H1 (cell line): ENCODE results near the gene PHOSPHO1. TPM values are rescaled to one million over a fixed set of nuclear protein-coding genes. Genes with fewer than 3 reads are reported as not detected.

ENCODE experiments used
- CTCF ChIA-PET: fragments of 300-600 bp; sonication (Branson Sonifier 250); formaldehyde crosslinking; loops from one replicate; lab custom pipeline; 2021; ENCODE audit not compliant: partially characterized antibody; lab: Charles Lee
- POLR2A ChIA-PET: fragments of 300-600 bp; sonication (Branson Sonifier 250); formaldehyde crosslinking; loops from one replicate; lab custom pipeline; 2021; ENCODE audit warnings: inconsistent platforms; ENCODE audit not compliant: partially characterized antibody; lab: Charles Lee
- DNase-seq, 2 experiments: peaks; one replicate each; pipeline versions ENCODE4 v3.0.0 to v3.0.0-alpha.2; 2010 to 2022; ENCODE audit warnings: low spot score in 2 of 2, low read depth in 1 of 2, mixed read lengths in 1 of 2
- FAIRE-seq: peaks from 2 replicates; lab custom pipeline; 2011; peaks lifted over from hg19 to GRCh38; lab: Jason Lieb, UNC
- H2AFZ ChIP-seq: 2 replicates; pipeline ENCODE4 v1.8.1; 2012; ENCODE audit warnings: low read length, inconsistent platforms
- H2AK5ac ChIP-seq: 2 replicates; pipeline ENCODE4 v1.6.1; 2013; ENCODE audit warnings: low read depth, low read length
- H2BK120ac ChIP-seq: replicated peaks from 2 replicates; pipeline ENCODE3; 2013; ENCODE audit warnings: low read depth, low read length, inconsistent platforms
- H2BK12ac ChIP-seq: 2 replicates; pipeline ENCODE4 v1.6.1; 2013; ENCODE audit warnings: low read depth, low read length
- H2BK15ac ChIP-seq: 2 replicates; pipeline ENCODE4 v1.6.1; 2013; ENCODE audit warnings: low read length
- H2BK20ac ChIP-seq: 2 replicates; pipeline ENCODE4 v1.6.1; 2013; ENCODE audit warnings: low read length
- H2BK5ac ChIP-seq: 2 replicates; pipeline ENCODE4 v1.6.1; 2013; ENCODE audit warnings: low read depth, low read length
- H3K14ac ChIP-seq: 2 replicates; pipeline ENCODE4 v1.6.1; 2013; ENCODE audit warnings: inconsistent platforms; ENCODE audit not compliant: insufficient read length
- H3K18ac ChIP-seq: 2 replicates; pipeline ENCODE4 v1.6.1; 2013; ENCODE audit warnings: low read length; ENCODE audit errors: extremely low read depth
- H3K23ac ChIP-seq: 2 replicates; pipeline ENCODE4 v1.6.1; 2013; ENCODE audit warnings: inconsistent platforms; ENCODE audit not compliant: insufficient read length
- H3K23me2 ChIP-seq: 2 replicates; pipeline ENCODE4 v1.6.1; 2013; ENCODE audit warnings: low read depth, low read length
- H3K27ac ChIP-seq: 2 replicates; pipeline ENCODE4 v1.6.1; 2011; ENCODE audit warnings: low read depth, low read length, inconsistent platforms
- H3K27me3 ChIP-seq, 4 experiments: replicated peaks in 1 of 4; 1 replicate in 1 of 4; 2 replicates in 3 of 4; pipeline versions ENCODE4 v1.6.1 to v1.8.1; 2011 to 2013; ENCODE audit warnings: low read length in 3 of 4, mild to moderate bottlenecking in 3 of 4, inconsistent platforms in 2 of 4, mixed read lengths in 2 of 4, moderate library complexity in 1 of 4; ENCODE audit not compliant: control insufficient read depth in 3 of 4, insufficient read depth in 3 of 4; ENCODE audit errors: extremely low read depth in 1 of 4
- H3K36me3 ChIP-seq, 4 experiments: 2 replicates each; pipeline versions ENCODE4 v1.6.1 to v1.8.1; 2011 to 2013; ENCODE audit warnings: mild to moderate bottlenecking in 4 of 4, low read length in 3 of 4, moderate library complexity in 2 of 4, control low read depth in 1 of 4, inconsistent platforms in 1 of 4; ENCODE audit not compliant: insufficient read depth in 4 of 4, control insufficient read depth in 2 of 4
- H3K4ac ChIP-seq: replicated peaks from 2 replicates; pipeline ENCODE3; 2013; ENCODE audit warnings: low read length, low read depth, mixed read lengths, inconsistent platforms; ENCODE audit not compliant: insufficient read length
- H3K4me1 ChIP-seq, 4 experiments: replicated peaks in 1 of 4; 1 replicate in 1 of 4; 2 replicates in 3 of 4; pipeline versions ENCODE4 v1.6.1 to v1.8.1; 2011 to 2013; ENCODE audit warnings: low read length in 3 of 4, inconsistent platforms in 2 of 4, mixed read lengths in 1 of 4; ENCODE audit not compliant: insufficient read depth in 4 of 4, control insufficient read depth in 3 of 4
- H3K4me2 ChIP-seq, 2 experiments: 2 replicates each; pipeline versions ENCODE4 v1.6.1 to v1.8.1; 2011 to 2013; ENCODE audit warnings: low read depth in 2 of 2, low read length in 2 of 2, control low read depth in 1 of 2, inconsistent platforms in 1 of 2, mild to moderate bottlenecking in 1 of 2; ENCODE audit not compliant: insufficient read depth in 1 of 2
- H3K4me3 ChIP-seq, 4 experiments: fragments of 200-600, 300-600 bp in 1 of 4; sonication (generic), shearing (Covaris generic), sonication (Bioruptor Twin) in 1 of 4; 2 replicates each; pipeline versions ENCODE4 v1.5.1 to v1.8.1; 2011 to 2016; ENCODE audit warnings: low read length in 4 of 4, low read depth in 3 of 4, control low read depth in 2 of 4, inconsistent platforms in 2 of 4, mild to moderate bottlenecking in 2 of 4, mixed read lengths in 1 of 4, moderate library complexity in 1 of 4; ENCODE audit not compliant: insufficient read depth in 2 of 4; ENCODE audit errors: extremely low read depth in 1 of 4
- H3K56ac ChIP-seq: replicated peaks from 2 replicates; pipeline ENCODE3; 2013; ENCODE audit warnings: low read depth, mild to moderate bottlenecking, mixed read lengths, low read length, inconsistent platforms; ENCODE audit not compliant: insufficient read length
- H3K79me1 ChIP-seq: 2 replicates; pipeline ENCODE4 v1.6.1; 2013; ENCODE audit warnings: low read depth, low read length, control low read depth
- H3K79me2 ChIP-seq, 2 experiments: 2 replicates each; pipeline versions ENCODE4 v1.6.1 to v1.8.1; 2012 to 2013; ENCODE audit warnings: low read length in 2 of 2, mild to moderate bottlenecking in 2 of 2, inconsistent platforms in 1 of 2; ENCODE audit not compliant: insufficient read depth in 2 of 2, control insufficient read depth in 1 of 2
- H3K9ac ChIP-seq, 4 experiments: replicated peaks in 1 of 4; 1 replicate in 1 of 4; 2 replicates in 3 of 4; pipeline versions ENCODE4 v1.6.1 to v1.8.1; 2011 to 2013; ENCODE audit warnings: low read depth in 3 of 4, low read length in 3 of 4, control low read depth in 2 of 4, mild to moderate bottlenecking in 2 of 4, moderate library complexity in 2 of 4, inconsistent platforms in 1 of 4; ENCODE audit errors: extremely low read depth in 1 of 4
- H3K9me3 ChIP-seq, 2 experiments: 2 replicates each; pipeline versions ENCODE4 v1.6.1 to v1.8.1; 2012 to 2013; ENCODE audit warnings: mild to moderate bottlenecking in 2 of 2, moderate library complexity in 2 of 2, control low read depth in 1 of 2, inconsistent platforms in 1 of 2, low read depth in 1 of 2, low read length in 1 of 2, mixed read lengths in 1 of 2; ENCODE audit not compliant: insufficient read depth in 2 of 2
- H4K20me1 ChIP-seq, 2 experiments: replicated peaks in 1 of 2; 2 replicates each; pipeline versions ENCODE3 to v1.8.1; 2011 to 2013; ENCODE audit warnings: inconsistent platforms in 2 of 2, low read length in 2 of 2, mild to moderate bottlenecking in 1 of 2; ENCODE audit not compliant: insufficient read depth in 2 of 2, control insufficient read depth in 1 of 2
- H4K5ac ChIP-seq: 2 replicates; pipeline ENCODE4 v1.6.1; 2013; ENCODE audit warnings: low read length, low read depth, mixed read lengths, inconsistent platforms; ENCODE audit not compliant: insufficient read length
- H4K8ac ChIP-seq: 2 replicates; pipeline ENCODE4 v1.8.0; 2013; ENCODE audit warnings: mild to moderate bottlenecking, moderate library complexity, low read length, inconsistent platforms; ENCODE audit not compliant: insufficient read depth; ENCODE audit errors: extremely low read depth
- H4K91ac ChIP-seq: replicated peaks from 2 replicates; pipeline ENCODE3; 2013; ENCODE audit warnings: low read length, mixed read lengths, inconsistent platforms; ENCODE audit not compliant: insufficient read length
- EZH2 ChIP-seq: fragments of 200-600 bp; sonication (generic); IDR thresholded peaks from 2 replicates; pipeline ENCODE4 v1.7.1; 2012; ENCODE audit warnings: low read depth, mild to moderate bottlenecking, moderate library complexity, low read length, inconsistent platforms; ENCODE audit not compliant: severe bottlenecking
- KDM4A ChIP-seq: IDR thresholded peaks from one replicate; pipeline ENCODE4 v1.7.1; 2012; ENCODE audit warnings: low read depth, mild to moderate bottlenecking, moderate library complexity, low read length, inconsistent platforms; ENCODE audit not compliant: severe bottlenecking
- RNF2 ChIP-seq: fragments of 200-900, 300-1000 bp; sonication (generic); IDR thresholded peaks from 2 replicates; pipeline ENCODE4 v1.7.1; 2016; ENCODE audit warnings: borderline replicate concordance, low read depth, mild to moderate bottlenecking, antibody characterized with exemption, low read length; ENCODE audit not compliant: poor library complexity, severe bottlenecking; ENCODE audit errors: missing control alignments
- RXRA ChIP-seq: IDR thresholded peaks from 2 replicates; pipeline ENCODE4 v1.6.1; 2011; ENCODE audit warnings: low read depth, mild to moderate bottlenecking, low read length, moderate library complexity; ENCODE audit not compliant: insufficient read depth
- SP2 ChIP-seq: IDR thresholded peaks from 2 replicates; pipeline ENCODE4 v1.6.1; 2012; ENCODE audit warnings: mild to moderate bottlenecking, low read length, inconsistent platforms
- SUZ12 ChIP-seq: fragments of 200-600 bp; sonication (generic); IDR thresholded peaks from 2 replicates; pipeline ENCODE4 v1.6.1; 2012; ENCODE audit warnings: mild to moderate bottlenecking, inconsistent platforms, low read length, moderate library complexity, mixed read lengths
- TCF12 ChIP-seq: IDR thresholded peaks from 2 replicates; pipeline ENCODE4 v1.6.1; 2011; ENCODE audit warnings: low read depth, mild to moderate bottlenecking, low read length
- WGBS, 2 experiments: shearing (Covaris generic) in 1 of 2; methylation state at CpG; one replicate each; pipeline versions ENCODE4 v1.1.6 to v1.1.7; 2013 to 2015; ENCODE audit warnings: low lambda C conversion rate in 2 of 2, mixed read lengths in 2 of 2, inconsistent platforms in 1 of 2, low coverage in 1 of 2, missing lambda C conversion rate in 1 of 2; ENCODE audit not compliant: insufficient replicate concordance in 2 of 2, insufficient coverage in 1 of 2, insufficient read length in 1 of 2; ENCODE audit errors: extremely low coverage in 1 of 2, missing lambda C conversion rate in 1 of 2; 5-methylcytosine and 5-hydroxymethylcytosine counted together
- polyA plus RNA-seq, 7 experiments: library from polyadenylated mRNA; depleted of rRNA in 3 of 7; stranded (reverse) in 5 of 7; unstranded in 2 of 7; fragments of >200 nt in 5 of 7; fragments of 200-250 nt in 2 of 7; gene quantifications; 1 replicate in 5 of 7; 2 replicates in 1 of 7; 4 replicates in 1 of 7; pipeline versions ENCODE4 v1.2.1 to v1.2.3, GENCODE V29; 2011 to 2013; ENCODE audit warnings: missing spikeins in 2 of 7, mixed read lengths in 2 of 7
- total RNA-seq: library from RNA; stranded (reverse); fragmentation: NEBNext Ultra II Directional; extraction: Animal tissue kit (Norgen Biotek cat#: 25700); gene quantifications from 2 replicates; pipeline ENCODE4 v1.2.1, GENCODE V29; 2021
- TF ChIP-seq, protein P1 (sequence below): IDR thresholded peaks from 2 replicates; pipeline ENCODE4 v1.6.1; 2012; ENCODE audit warnings: inconsistent platforms
- TF ChIP-seq, protein P2 (sequence below): IDR thresholded peaks from 2 replicates; pipeline ENCODE4 v1.6.1; 2012; ENCODE audit warnings: inconsistent platforms

The PHOSPHO1 gene
- total and polyA plus RNA-seq, 2 of the 8 experiments (the other 6 are each of a cell fraction or from before 2014, with no cell fraction given): 0.34 to 0.45 TPM

DNA sequence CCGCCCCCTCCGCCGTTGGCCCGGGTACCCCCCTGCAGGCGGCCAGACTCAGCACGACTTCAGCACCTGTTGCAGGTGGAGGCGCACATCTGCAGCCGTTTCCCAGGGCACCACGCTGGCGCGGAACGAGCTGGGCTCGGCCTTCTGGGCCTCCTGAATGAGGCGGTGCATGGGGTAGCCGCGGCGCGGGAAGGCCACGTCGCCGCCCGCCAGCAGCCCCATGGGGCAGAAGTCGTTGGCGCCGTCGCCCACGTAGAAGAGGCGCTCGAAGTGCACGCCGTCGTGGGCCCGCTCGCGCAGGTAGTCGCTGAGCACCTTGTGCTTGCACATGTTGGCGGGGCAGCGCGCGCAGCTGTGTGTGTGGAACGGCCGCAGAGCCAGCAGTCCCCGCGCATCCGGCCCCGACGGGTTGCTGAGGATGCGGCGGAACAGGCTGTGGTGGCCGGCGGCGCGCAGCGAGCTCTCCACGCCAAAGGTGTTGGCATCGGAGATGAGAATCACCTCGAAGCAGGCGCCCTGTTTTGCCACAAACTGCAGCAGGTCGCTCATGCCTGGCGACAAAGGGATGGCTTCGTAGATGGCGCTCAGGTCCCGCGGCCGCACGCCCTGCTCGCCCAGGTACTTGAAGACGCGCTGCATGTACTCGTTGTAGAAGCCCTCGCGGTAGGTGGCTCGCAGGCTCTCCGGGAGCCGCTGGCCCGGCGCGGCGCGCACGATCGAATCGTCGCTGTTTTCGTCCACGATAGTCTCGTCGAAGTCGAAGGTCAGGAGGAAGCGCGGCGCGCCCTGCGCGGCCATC, 6.2 kb downstream of the PHOSPHO1 start:
- H3K9ac ChIP-seq: peak overlapping the region in 2 of 4 experiments; percentile 45 to 52; a peak in 4 of 7 replicates
- DNase-seq: peak in 1 of 2 experiments; percentile 78
- no peak overlapping the region for H2AK5ac ChIP-seq
- H3K4me1 ChIP-seq: peaks cover 0 to 8% (median 6%) of the 10 kb centered on the region in 4 experiments; a peak in 4 of 7 replicates
- peaks cover 0 to 3% of the 10 kb centered on the region in 2 experiments for H4K20me1 ChIP-seq
- no peak overlapping the region for H3K56ac ChIP-seq
- ChIA-PET POLR2A (interaction anchor here (0.5 to 2.6 kb wide), 6 partner anchors 16 to 272 kb away, joined by 3 to 13 read pairs (median 4); no protein-coding TSS in a partner anchor), CTCF (interaction anchor here (0.6 to 6.5 kb wide), 26 partner anchors 10 to 1962 kb away, joined by 3 to 43 read pairs (median 4); no protein-coding TSS in a partner anchor)
- peak overlapping the region; percentile 15; the same call in 1 of the 2 replicates for H2BK5ac ChIP-seq
- peak overlapping the region; percentile 81; the same call in 1 of the 2 replicates for H2BK15ac ChIP-seq
- H3K23me2 ChIP-seq: peaks cover 17% of the 10 kb centered on the region; the same call in 1 of the 2 replicates
- H4K8ac ChIP-seq: peak overlapping the region; percentile 87
- peak overlapping the region; percentile 22 for H4K5ac ChIP-seq
- peak overlapping the region; percentile 29 for H4K91ac ChIP-seq
- H2BK20ac ChIP-seq: peak overlapping the region; percentile 61; the same call in 1 of the 2 replicates
- no peaks in the 10 kb centered on the region for H3K9me3 ChIP-seq
- no peak overlapping the region for H2BK120ac ChIP-seq
- no peak overlapping the region for H3K4ac ChIP-seq
- H2AFZ ChIP-seq: peak overlapping the region; percentile 66; the same call in 1 of the 2 replicates
- peak overlapping the region; percentile 90; the same call in 1 of the 2 replicates for H2BK12ac ChIP-seq
- H3K27me3 ChIP-seq: peaks cover 19 to 60% (median 47%) of the 10 kb centered on the region in 4 experiments
- peak overlapping the region; percentile 78 to 95 for H3K4me2 ChIP-seq
- H3K23ac ChIP-seq: no peak overlapping the region
- FAIRE-seq: no peak
- H3K79me1 ChIP-seq: no peaks in the 10 kb centered on the region
- H3K27ac ChIP-seq: no peak overlapping the region
- peak overlapping the region; percentile 68 for H3K18ac ChIP-seq
- H3K14ac ChIP-seq: no peak overlapping the region
- H3K36me3 ChIP-seq: no peaks in the 10 kb centered on the region
- 4% methylated on average over 59 of the region's 95 CpGs; no CpG with 5 or more reads in 1 of the 2 experiments for WGBS, 2 experiments
- H3K4me3 ChIP-seq: peak overlapping the region; percentile 34 to 63 (median 55)
- H3K79me2 ChIP-seq: no peaks in the 10 kb centered on the region
- TF ChIP-seq RNF2: peak; percentile 64
- no peak for TF ChIP-seq SP2
- TF ChIP-seq KDM4A: peak; percentile 78
- TF ChIP-seq TCF12: 0 out of 2 replicates have a peak, but pooled peaks have one; percentile 42
- TF ChIP-seq, protein P1, sequence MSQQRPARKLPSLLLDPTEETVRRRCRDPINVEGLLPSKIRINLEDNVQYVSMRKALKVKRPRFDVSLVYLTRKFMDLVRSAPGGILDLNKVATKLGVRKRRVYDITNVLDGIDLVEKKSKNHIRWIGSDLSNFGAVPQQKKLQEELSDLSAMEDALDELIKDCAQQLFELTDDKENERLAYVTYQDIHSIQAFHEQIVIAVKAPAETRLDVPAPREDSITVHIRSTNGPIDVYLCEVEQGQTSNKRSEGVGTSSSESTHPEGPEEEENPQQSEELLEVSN: peak; percentile 90
- peak; percentile 85 for TF ChIP-seq EZH2
- TF ChIP-seq, protein P2, sequence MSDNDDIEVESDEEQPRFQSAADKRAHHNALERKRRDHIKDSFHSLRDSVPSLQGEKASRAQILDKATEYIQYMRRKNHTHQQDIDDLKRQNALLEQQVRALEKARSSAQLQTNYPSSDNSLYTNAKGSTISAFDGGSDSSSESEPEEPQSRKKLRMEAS: peak; percentile 85
- TF ChIP-seq RXRA: no peak
- peak; percentile 90 for TF ChIP-seq SUZ12
